ENCODE measurements around the gene CD8B. TPM values are rescaled to one million over a fixed set of nuclear protein-coding genes. Genes with fewer than 3 reads are reported as not detected.

CD8B gene
- polyA plus RNA-seq, 1 donor from 2014 or later, result not detected

DNA sequence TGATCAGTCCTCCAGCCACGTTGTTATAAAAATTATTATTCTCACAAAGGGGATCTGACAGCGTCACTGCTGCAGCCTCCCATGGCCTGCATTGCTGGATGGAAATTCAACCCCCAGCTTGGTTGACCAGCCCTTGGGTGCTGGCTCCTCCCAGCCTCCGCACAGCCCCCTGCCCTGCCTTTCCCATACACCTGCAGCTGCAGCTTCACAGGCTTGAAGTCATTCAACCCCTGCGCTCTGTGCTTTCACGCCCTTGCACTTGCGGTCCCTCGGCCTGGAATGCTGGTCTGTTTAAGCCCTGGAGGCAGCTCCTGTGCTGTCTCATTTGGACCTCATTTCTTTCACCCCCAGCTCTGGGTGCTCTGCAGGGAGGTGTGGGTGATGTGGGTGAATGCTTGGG lies 70.1 kb downstream of the CD8B start:
- H3K36me3 ChIP-seq (ENCODE audit: insufficient read depth, low read length), result no peaks in the 10 kb centered on the region
- H2AFZ ChIP-seq (ENCODE audit: low read depth, low read length), result no peak overlapping the region
- H3K79me2 ChIP-seq (replicated peaks; ENCODE audit: insufficient read depth, low read length), result no peaks in the 10 kb centered on the region
- no peak for TF ChIP-seq POLR2AphosphoS5 (IDR thresholded peaks at IDR 0.05)
- TF ChIP-seq EP300 (conservative IDR thresholded peaks at IDR 0.05; ENCODE audit: poor library complexity, severe bottlenecking), result no peak
- no peak for TF ChIP-seq RAD21 (conservative IDR thresholded peaks at IDR 0.05)
- TF ChIP-seq REST (IDR thresholded peaks at IDR 0.05; ENCODE audit: borderline replicate concordance), result no peak
- TF ChIP-seq SMC3 (conservative IDR thresholded peaks at IDR 0.05; ENCODE audit: poor library complexity), result no peak
- TF ChIP-seq CTCF (IDR thresholded peaks at IDR 0.05; ENCODE audit: poor library complexity, severe bottlenecking), result no peak
- TF ChIP-seq TAF1 (IDR thresholded peaks at IDR 0.05; ENCODE audit: low read depth), result no peak
- TF ChIP-seq MXI1 (conservative IDR thresholded peaks at IDR 0.05; ENCODE audit: poor library complexity, severe bottlenecking), result no peak
- TF ChIP-seq EZH2 (IDR thresholded peaks at IDR 0.05; ENCODE audit: borderline replicate concordance, insufficient read depth, low read length, poor library complexity, severe bottlenecking), result no peak
- H3K9me3 ChIP-seq (ENCODE audit: low read length), result peaks cover 4% of the 10 kb centered on the region
- no peaks in the 10 kb centered on the region for H3K9me2 ChIP-seq (ENCODE audit: insufficient read depth, low read length)
- H3K27me3 ChIP-seq (ENCODE audit: insufficient read depth, low read depth, low read length), result peaks cover 58% of the 10 kb centered on the region
- H3K4me2 ChIP-seq (ENCODE audit: low read length), result no peak overlapping the region
- H3F3A ChIP-seq (ENCODE audit: insufficient read depth, low read length, poor library complexity, severe bottlenecking), result no peaks in the 10 kb centered on the region
- no peak overlapping the region for H3K27ac ChIP-seq (ENCODE audit: low read length)
- no peak overlapping the region for H3K9ac ChIP-seq (ENCODE audit: low read length)
- H4K20me1 ChIP-seq (ENCODE audit: insufficient read depth), result no peaks in the 10 kb centered on the region
- H3K4me3 ChIP-seq (ENCODE audit: low read length), result peak overlapping the region; percentile 2

GRCh38 chr2:86790676-86791572 lies 70.8 kb downstream of the CD8B start, which contains the start of gene CD8A:
Gene CD8A, minus strand, starts transcription at chr2:86790913. Its CDS starts 88 bp downstream, at chr2:86790825.
- Histone ChIP-seq H3K4me3 (ENCODE audit: low read length) (peak within 1 kb of the TSS; percentile 48), H3F3A (ENCODE audit: insufficient read depth, low read length, poor library complexity, severe bottlenecking) (no peaks in the 10 kb centered on the region), H4K20me1 (ENCODE audit: insufficient read depth) (no peaks in the 10 kb centered on the region), H3K9me3 (ENCODE audit: low read length) (no peaks in the 10 kb centered on the region), H3K79me2 (replicated peaks; ENCODE audit: insufficient read depth, low read length) (no peaks in the 10 kb centered on the region), H3K36me3 (ENCODE audit: insufficient read depth, low read length) (no peaks in the 10 kb centered on the region), H2AFZ (ENCODE audit: low read depth, low read length) (no peak within 1 kb of the TSS), H3K9me2 (ENCODE audit: insufficient read depth, low read length) (no peaks in the 10 kb centered on the region), H3K27ac (ENCODE audit: low read length) (no peak within 1 kb of the TSS), H3K27me3 (ENCODE audit: insufficient read depth, low read depth, low read length) (peaks cover 58% of the 10 kb centered on the region), H3K4me2 (ENCODE audit: low read length) (no peak within 1 kb of the TSS), H3K9ac (ENCODE audit: low read length) (no peak within 1 kb of the TSS)
- TF ChIP-seq CTCF (IDR thresholded peaks at IDR 0.05; ENCODE audit: poor library complexity, severe bottlenecking) (no peak), REST (IDR thresholded peaks at IDR 0.05; ENCODE audit: borderline replicate concordance) (no peak), EZH2 (IDR thresholded peaks at IDR 0.05; ENCODE audit: borderline replicate concordance, insufficient read depth, low read length, poor library complexity, severe bottlenecking) (peak; percentile 64), POLR2AphosphoS5 (IDR thresholded peaks at IDR 0.05) (no peak), RAD21 (conservative IDR thresholded peaks at IDR 0.05) (no peak)

Data from neural cell (in vitro differentiated cells).